PC-3 (cell line): ENCODE measurements around the gene RNF150. TPM values are rescaled to one million over a fixed set of nuclear protein-coding genes. Genes with fewer than 3 reads are reported as not detected.

Experiments used
- ATAC-seq: fragments of 200-7000 bp; cut with Tn5 transposase; 2 replicates; pipeline ENCODE4 v1.9.1; 2020; ENCODE audit warnings: mild to moderate bottlenecking, moderate library complexity
- BruUV-seq: library from RNA; stranded (reverse); fragments of 400-500 nt; replicated peaks from 2 replicates; lab custom pipeline; 2021; lab: Mats Ljungman, UMichigan
- CTCF ChIA-PET: fragments of 300-600 bp; sonication (Branson Sonifier 250); formaldehyde crosslinking; loops from one replicate; lab custom pipeline; 2022; ENCODE audit warnings: antibody characterized with exemption; lab: Charles Lee
- POLR2A ChIA-PET: fragments of 300-600 bp; sonication (Branson Sonifier 250); formaldehyde crosslinking; loops from one replicate; lab custom pipeline; 2022; ENCODE audit warnings: antibody characterized with exemption; ENCODE audit not compliant: unreplicated experiment; lab: Charles Lee
- DNase-seq: peaks from one replicate; pipeline ENCODE4 v3.0.0-alpha.2; 2015
- H2AFZ ChIP-seq: fragments of 300-600 bp; sonication (generic); 2 replicates; pipeline ENCODE4 v1.6.0; 2016; ENCODE audit warnings: antibody characterized with exemption, low read length
- H3F3A ChIP-seq: fragments of 300-600 bp; sonication (generic); one replicate; pipeline ENCODE4 v1.6.0; 2017; ENCODE audit warnings: antibody characterized with exemption, low read length, control low read depth, mild to moderate bottlenecking; ENCODE audit not compliant: unreplicated experiment
- H3K27ac ChIP-seq: fragments of 300-600 bp; sonication (generic); 2 replicates; pipeline ENCODE4 v1.5.1; 2016; ENCODE audit warnings: mild to moderate bottlenecking, low read length
- H3K27me3 ChIP-seq: fragments of 300-600 bp; sonication (generic); 2 replicates; pipeline ENCODE4 v1.6.1; 2016; ENCODE audit warnings: low read length, mixed read lengths
- H3K36me3 ChIP-seq: fragments of 300-600 bp; sonication (generic); 2 replicates; pipeline ENCODE4 v1.6.1; 2016; ENCODE audit warnings: low read depth, mixed run types, low read length, mixed read lengths
- H3K4me1 ChIP-seq: fragments of 300-600 bp; sonication (generic); 2 replicates; pipeline ENCODE4 v1.5.1; 2016; ENCODE audit warnings: low read length; ENCODE audit not compliant: insufficient read depth
- H3K4me2 ChIP-seq: fragments of 300-600 bp; sonication (generic); 2 replicates; pipeline ENCODE4 v1.6.0; 2016; ENCODE audit warnings: low read length
- H3K4me3 ChIP-seq: fragments of 300-600 bp; sonication (generic); 2 replicates; pipeline ENCODE4 v1.5.1; 2016; ENCODE audit warnings: mild to moderate bottlenecking, low read length, mixed read lengths
- H3K79me2 ChIP-seq: fragments of 300-600 bp; sonication (generic); 2 replicates; pipeline ENCODE4 v1.6.1; 2017; ENCODE audit warnings: low read length, mixed read lengths
- H3K9ac ChIP-seq: fragments of 300-600 bp; sonication (generic); 2 replicates; pipeline ENCODE4 v1.6.0; 2016; ENCODE audit warnings: mild to moderate bottlenecking, low read length
- H3K9me2 ChIP-seq: fragments of 300-600 bp; sonication (generic); replicated peaks from 2 replicates; pipeline ENCODE4 v1.6.1; 2016; ENCODE audit warnings: mixed run types, low read length, mixed read lengths
- H3K9me3 ChIP-seq: fragments of 300-600 bp; sonication (generic); 2 replicates; pipeline ENCODE4 v1.6.1; 2016; ENCODE audit warnings: low read length, mixed read lengths
- H4K20me1 ChIP-seq: fragments of 300-600 bp; sonication (generic); 2 replicates; pipeline ENCODE4 v1.6.1; 2016; ENCODE audit warnings: low read length, mixed read lengths
- CTCF ChIP-seq: fragments of 300-600 bp; sonication (generic); conservative IDR thresholded peaks from 2 replicates; pipeline ENCODE4 v1.5.1; 2017; ENCODE audit warnings: antibody characterized with exemption, low read depth, mild to moderate bottlenecking, low read length
- EZH2 ChIP-seq: fragments of 300-600 bp; sonication (generic); IDR thresholded peaks from one replicate; pipeline ENCODE4 v1.6.1; 2017; ENCODE audit warnings: antibody characterized with exemption, mild to moderate bottlenecking, low read length; ENCODE audit not compliant: unreplicated experiment
- EZH2phosphoT487 ChIP-seq: fragments of 300-600 bp; sonication (generic); IDR thresholded peaks from 2 replicates; pipeline ENCODE4 v1.6.1; 2018; ENCODE audit warnings: mild to moderate bottlenecking, antibody characterized with exemption, low read length, borderline replicate concordance
- intact Hi-C: fragments of 100-400 bp; cut with micrococcal nuclease; formaldehyde crosslinking; loops from 2 replicates; pipeline ENCODE4 v1.9.0; 2023
- total RNA-seq: library from RNA; depleted of rRNA; stranded (reverse); fragments of >200 nt; gene quantifications from 2 replicates; pipeline ENCODE4 v1.2.3, GENCODE V29; 2014

Gene RNF150
- total RNA-seq, 1 experiment from 2014 or later = 0.55 TPM

- no peaks in the 10 kb centered on the region for H3K36me3 ChIP-seq
- CTCF ChIA-PET = no interaction called here
- intact Hi-C loops = no loop called here
- POLR2A ChIA-PET = no interaction called here
- no peak overlapping the region for H3K9ac ChIP-seq
- DNase-seq = no peak
- no peaks in the 10 kb centered on the region for H4K20me1 ChIP-seq
- no TSS peak for BruUV-seq
- H3K27me3 ChIP-seq = no peaks in the 10 kb centered on the region
- H3K9me3 ChIP-seq = no peaks in the 10 kb centered on the region
- H3K4me2 ChIP-seq = no peak overlapping the region
- H2AFZ ChIP-seq = no peak overlapping the region
- no peak overlapping the region for H3K27ac ChIP-seq
- no peak for ATAC-seq
- peaks cover 16% of the 10 kb centered on the region for H3K4me1 ChIP-seq
- H3K4me3 ChIP-seq = no peak overlapping the region
- no peaks in the 10 kb centered on the region for H3K9me2 ChIP-seq
- TF ChIP-seq EZH2 (no peak), CTCF (no peak), EZH2phosphoT487 (no peak)
- H3K79me2 ChIP-seq = no peaks in the 10 kb centered on the region
- no peaks in the 10 kb centered on the region for H3F3A ChIP-seq
These were observed 192.7 kb downstream of the RNF150 start for GRCh38 chr4:140940589-140940988.

GRCh38 chr4:140937866-140938265 lies 195.4 kb downstream of the RNF150 start:
- H3K9me2 ChIP-seq = no peaks in the 10 kb centered on the region
- H3K27ac ChIP-seq = no peak overlapping the region
- no peak for TF ChIP-seq EZH2phosphoT487
- TF ChIP-seq EZH2 = no peak
- TF ChIP-seq CTCF = no peak
- H3K36me3 ChIP-seq = no peaks in the 10 kb centered on the region
- no peaks in the 10 kb centered on the region for H3K79me2 ChIP-seq
- no peaks in the 10 kb centered on the region for H3F3A ChIP-seq
- no peaks in the 10 kb centered on the region for H4K20me1 ChIP-seq
- H3K9ac ChIP-seq = no peak overlapping the region
- BruUV-seq = no TSS peak
- peaks cover 12% of the 10 kb centered on the region for H3K4me1 ChIP-seq
- peak overlapping the region; percentile 57 for H3K4me2 ChIP-seq
- no peak overlapping the region for H3K4me3 ChIP-seq
- DNase-seq (peak; percentile 66), ATAC-seq (peak; percentile 98)
- no peaks in the 10 kb centered on the region for H3K27me3 ChIP-seq
- ChIA-PET CTCF (no interaction called here), POLR2A (no interaction called here)
- intact Hi-C loops = no loop called here
- no peak overlapping the region for H2AFZ ChIP-seq
- no peaks in the 10 kb centered on the region for H3K9me3 ChIP-seq

GRCh38 chr4:140935254-140935653 lies 198.0 kb downstream of the RNF150 start:
- H3K9me2 ChIP-seq = no peaks in the 10 kb centered on the region

More at GRCh38 chr4:140935254-140935653, 198.0 kb downstream of the RNF150 start:
- Histone ChIP-seq H3K27me3 (0 out of 2 replicates have a peak, but pooled peaks cover 6% of the 10 kb centered on the region), H3K4me2 (no peak overlapping the region), H2AFZ (no peak overlapping the region), H3F3A (no peaks in the 10 kb centered on the region), H3K27ac (no peak overlapping the region), H3K4me3 (no peak overlapping the region), H4K20me1 (no peaks in the 10 kb centered on the region), H3K9me3 (no peaks in the 10 kb centered on the region), H3K4me1 (peaks cover 15% of the 10 kb centered on the region), H3K79me2 (no peaks in the 10 kb centered on the region), H3K36me3 (no peaks in the 10 kb centered on the region), H3K9ac (no peak overlapping the region)
- BruUV-seq = no TSS peak
- intact Hi-C loops = no loop called here
- ChIA-PET CTCF (no interaction called here), POLR2A (no interaction called here)
- no peak for ATAC-seq
- no peak for TF ChIP-seq EZH2
- no peak for DNase-seq
